ENCODE results near the gene DCAF5.

The DCAF5 gene

GRCh38 chr14:69135133-69135532, 17.8 kb downstream of the DCAF5 start:
- no peak for TF ChIP-seq CTCF (IDR thresholded peaks at IDR 0.05; ENCODE audit: control extremely low read depth, extremely low read depth, low read depth, missing control alignments)
- CTCF ChIA-PET = interaction anchor here (1.2 to 1.6 kb wide), 3 partner anchors 11 to 19 kb away, joined by 3 to 5 read pairs (median 4); partner anchors contain the start of gene DCAF5
- POLR2A ChIA-PET = no interaction called here
- DNase-seq (ENCODE audit: extremely low spot score) = no peak

GRCh38 chr14:69133206-69134125, 19.5 kb downstream of the DCAF5 start:
- no peak for TF ChIP-seq CTCF (IDR thresholded peaks at IDR 0.05; ENCODE audit: control extremely low read depth, extremely low read depth, low read depth, missing control alignments)
- ChIA-PET CTCF (interaction anchor here (1.0 to 6.4 kb wide), 8 partner anchors 7 to 213 kb away, joined by 3 to 58 read pairs (median 4); no protein-coding TSS in a partner anchor), POLR2A (no interaction called here)
- DNase-seq (ENCODE audit: extremely low spot score) = no peak

- ChIA-PET CTCF (interaction anchor here (1.0 to 6.4 kb wide), 8 partner anchors 8 to 214 kb away, joined by 3 to 58 read pairs (median 4); no protein-coding TSS in a partner anchor), POLR2A (no interaction called here)
- TF ChIP-seq CTCF (IDR thresholded peaks at IDR 0.05; ENCODE audit: control extremely low read depth, extremely low read depth, low read depth, missing control alignments) = no peak
- DNase-seq (ENCODE audit: extremely low spot score) = no peak
These were observed 20.3 kb downstream of the DCAF5 start for GRCh38 chr14:69132513-69133181.

- CTCF ChIA-PET = interaction anchor here (1.3 to 6.4 kb wide), 8 partner anchors 9 to 346 kb away, joined by 3 to 58 read pairs (median 24); no protein-coding TSS in a partner anchor
- POLR2A ChIA-PET = no interaction called here
- TF ChIP-seq CTCF (IDR thresholded peaks at IDR 0.05; ENCODE audit: control extremely low read depth, extremely low read depth, low read depth, missing control alignments) = no peak
- no peak for DNase-seq (ENCODE audit: extremely low spot score)
These were observed 21.7 kb downstream of the DCAF5 start for GRCh38 chr14:69131176-69131575.

- ChIA-PET POLR2A (interaction anchor here (0.6 kb wide), 1 partner anchor 14 kb away, joined by 3 read pairs; no protein-coding TSS in a partner anchor), CTCF (interaction anchor here (0.7 to 6.4 kb wide), 21 partner anchors 11 to 330 kb away, joined by 3 to 58 read pairs (median 4); partner anchors contain the start of gene EXD2)
- TF ChIP-seq CTCF (IDR thresholded peaks at IDR 0.05; ENCODE audit: control extremely low read depth, extremely low read depth, low read depth, missing control alignments) = peak; percentile 93
- DNase-seq (ENCODE audit: extremely low spot score) = peak; percentile 71
These were observed 23.5 kb downstream of the DCAF5 start for GRCh38 chr14:69129264-69129880.

- ChIA-PET CTCF (interaction anchor here (0.8 to 4.9 kb wide), 5 partner anchors 10 to 206 kb away, joined by 3 to 27 read pairs (median 4); no protein-coding TSS in a partner anchor), POLR2A (no interaction called here)
- DNase-seq (ENCODE audit: extremely low spot score) = no peak
- no peak for TF ChIP-seq CTCF (IDR thresholded peaks at IDR 0.05; ENCODE audit: control extremely low read depth, extremely low read depth, low read depth, missing control alignments)
These were observed 34.6 kb downstream of the DCAF5 start for GRCh38 chr14:69118305-69118704.
